ENCODE measurements around the gene SKIDA1. TPM values are rescaled to one million over a fixed set of nuclear protein-coding genes. Genes with fewer than 3 reads are reported as not detected.

Gene SKIDA1
- total RNA-seq, 1 donor from 2014 or later = under 0.01 TPM

DNA sequence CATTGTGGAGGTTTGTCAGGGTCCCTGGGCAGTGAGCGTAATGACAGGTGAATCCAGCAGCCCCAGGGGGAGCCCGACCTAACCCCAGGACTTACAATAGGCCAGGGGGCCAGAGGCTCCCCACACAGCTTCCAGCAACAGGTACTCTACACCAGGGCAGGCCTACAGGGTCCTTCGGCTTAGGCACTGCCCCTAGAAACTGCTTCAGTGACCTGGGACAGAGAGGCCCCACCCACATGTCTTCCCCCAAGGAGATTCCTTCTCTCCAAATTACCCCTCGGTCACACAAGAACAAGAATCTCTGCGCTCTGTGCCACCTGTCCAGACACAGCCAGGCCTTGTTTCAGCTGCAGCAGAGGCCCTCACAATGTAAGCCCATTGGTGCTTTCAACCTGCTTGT lies 24.4 kb downstream of the SKIDA1 start:
- DNase-seq (ENCODE audit: low read depth) = no peak

DNA sequence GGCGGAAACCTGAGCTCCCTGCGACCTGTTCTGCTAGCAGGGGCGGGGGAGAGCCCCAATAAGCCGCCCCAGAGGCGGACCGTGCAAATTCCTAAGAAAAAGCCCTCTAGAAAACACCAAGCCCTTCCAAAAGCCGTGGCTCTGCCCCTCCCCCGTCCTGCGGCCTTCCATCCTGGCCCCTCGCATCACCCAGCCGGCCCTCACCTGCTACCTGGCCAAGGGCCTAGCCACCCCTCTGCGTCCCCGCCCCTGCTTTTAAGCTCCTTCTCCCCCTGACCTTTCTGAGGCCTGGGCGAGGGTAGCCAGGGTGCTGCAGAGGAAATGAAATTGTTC lies 24.9 kb downstream of the SKIDA1 start:
- FAIRE-seq (no peak), DNase-seq (ENCODE audit: low read depth) (no peak)
- Histone ChIP-seq H3K36me3 (ENCODE audit: control insufficient read depth, insufficient read depth, low read length) (no peaks in the 10 kb centered on the region), H3K27me3 (ENCODE audit: control insufficient read depth, insufficient read depth, low read length) (no peaks in the 10 kb centered on the region), H3K4me3 (ENCODE audit: low read depth, low read length) (no peak overlapping the region)
- TF ChIP-seq, protein P1, sequence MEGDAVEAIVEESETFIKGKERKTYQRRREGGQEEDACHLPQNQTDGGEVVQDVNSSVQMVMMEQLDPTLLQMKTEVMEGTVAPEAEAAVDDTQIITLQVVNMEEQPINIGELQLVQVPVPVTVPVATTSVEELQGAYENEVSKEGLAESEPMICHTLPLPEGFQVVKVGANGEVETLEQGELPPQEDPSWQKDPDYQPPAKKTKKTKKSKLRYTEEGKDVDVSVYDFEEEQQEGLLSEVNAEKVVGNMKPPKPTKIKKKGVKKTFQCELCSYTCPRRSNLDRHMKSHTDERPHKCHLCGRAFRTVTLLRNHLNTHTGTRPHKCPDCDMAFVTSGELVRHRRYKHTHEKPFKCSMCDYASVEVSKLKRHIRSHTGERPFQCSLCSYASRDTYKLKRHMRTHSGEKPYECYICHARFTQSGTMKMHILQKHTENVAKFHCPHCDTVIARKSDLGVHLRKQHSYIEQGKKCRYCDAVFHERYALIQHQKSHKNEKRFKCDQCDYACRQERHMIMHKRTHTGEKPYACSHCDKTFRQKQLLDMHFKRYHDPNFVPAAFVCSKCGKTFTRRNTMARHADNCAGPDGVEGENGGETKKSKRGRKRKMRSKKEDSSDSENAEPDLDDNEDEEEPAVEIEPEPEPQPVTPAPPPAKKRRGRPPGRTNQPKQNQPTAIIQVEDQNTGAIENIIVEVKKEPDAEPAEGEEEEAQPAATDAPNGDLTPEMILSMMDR (IDR thresholded peaks at IDR 0.05; ENCODE audit: insufficient read depth, low read length, severe bottlenecking) = no peak

More for the DNA sequence above, 24.4 kb downstream of the SKIDA1 start:
- Histone ChIP-seq H3K4me3 (ENCODE audit: low read depth, low read length) (no peak overlapping the region), H3K36me3 (ENCODE audit: control insufficient read depth, insufficient read depth, low read length) (no peaks in the 10 kb centered on the region), H3K27me3 (ENCODE audit: control insufficient read depth, insufficient read depth, low read length) (no peaks in the 10 kb centered on the region)
- FAIRE-seq = no peak
- TF ChIP-seq, protein P1 (IDR thresholded peaks at IDR 0.05; ENCODE audit: insufficient read depth, low read length, severe bottlenecking) = no peak

DNA sequence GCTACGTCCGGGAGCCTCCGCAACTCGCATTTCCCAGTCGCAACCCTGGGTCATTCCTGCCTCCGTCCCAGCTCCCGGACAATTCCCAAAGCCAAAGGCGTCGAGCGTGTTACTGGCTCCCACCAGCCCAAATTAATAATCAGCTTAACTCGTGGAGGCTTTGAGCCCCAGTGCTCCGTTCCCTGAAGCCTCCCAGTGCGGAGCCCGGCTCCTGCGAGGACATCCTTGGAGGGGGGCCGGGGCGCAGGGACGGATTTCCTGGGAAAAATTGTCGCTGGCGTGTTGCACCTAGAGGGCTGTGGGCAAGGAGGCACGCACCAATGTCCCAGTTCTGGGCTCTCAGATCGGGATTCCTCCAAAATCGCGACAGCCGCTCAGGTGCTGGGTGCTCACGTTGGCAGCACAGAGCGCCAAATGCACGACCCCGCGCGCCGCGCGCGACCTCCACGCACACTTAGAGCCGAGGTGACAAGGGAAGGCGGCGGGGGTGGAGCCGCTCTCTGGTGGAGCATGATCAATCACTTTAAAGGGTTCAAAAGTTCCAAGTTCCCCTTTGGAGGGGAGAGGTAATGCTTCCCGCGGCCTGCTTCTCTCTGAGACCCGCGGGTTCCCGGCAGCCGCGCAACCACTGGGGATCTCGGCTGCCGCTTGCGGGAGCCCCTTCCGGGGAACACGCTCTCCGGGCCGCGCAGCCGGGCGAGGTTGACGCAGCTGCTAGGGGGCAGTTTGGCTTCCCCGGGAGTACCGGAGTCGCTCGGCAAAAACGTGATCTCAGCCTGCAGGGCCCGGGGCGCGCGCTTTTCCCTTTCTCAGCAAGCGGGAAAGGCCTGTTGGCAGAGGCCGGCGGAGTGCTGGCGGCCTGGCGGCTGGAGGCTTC lies 25.5 kb downstream of the SKIDA1 start:
- no peak for DNase-seq (ENCODE audit: low read depth)
- Histone ChIP-seq H3K36me3 (ENCODE audit: control insufficient read depth, insufficient read depth, low read length) (no peaks in the 10 kb centered on the region), H3K27me3 (ENCODE audit: control insufficient read depth, insufficient read depth, low read length) (no peaks in the 10 kb centered on the region), H3K4me3 (ENCODE audit: low read depth, low read length) (no peak overlapping the region)
- TF ChIP-seq, protein P1 (IDR thresholded peaks at IDR 0.05; ENCODE audit: insufficient read depth, low read length, severe bottlenecking) = no peak
- FAIRE-seq = no peak

DNA sequence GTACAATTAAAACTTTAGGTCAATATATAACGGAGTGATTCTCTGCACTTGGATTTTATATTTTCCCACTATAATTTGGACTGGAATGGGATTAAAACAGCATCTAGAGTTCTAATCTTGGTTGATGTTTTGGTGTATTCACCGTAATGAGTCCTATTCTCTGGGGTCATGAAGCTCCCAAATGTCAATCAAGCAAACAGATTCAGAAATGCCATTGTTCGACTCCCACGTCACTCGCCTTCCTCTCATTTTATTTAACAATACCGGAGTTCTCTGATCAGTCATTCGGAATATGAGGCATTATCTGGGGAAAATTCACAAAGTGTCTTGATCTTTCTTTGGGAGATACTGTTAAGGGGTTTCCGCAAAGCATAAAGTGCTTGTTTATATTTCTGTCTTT lies 26.5 kb downstream of the SKIDA1 start:
- FAIRE-seq = no peak
- no peak for DNase-seq (ENCODE audit: low read depth)
- TF ChIP-seq, protein P1 (IDR thresholded peaks at IDR 0.05; ENCODE audit: insufficient read depth, low read length, severe bottlenecking) = no peak
- Histone ChIP-seq H3K4me3 (ENCODE audit: low read depth, low read length) (no peak overlapping the region), H3K27me3 (ENCODE audit: control insufficient read depth, insufficient read depth, low read length) (no peaks in the 10 kb centered on the region), H3K36me3 (ENCODE audit: control insufficient read depth, insufficient read depth, low read length) (no peaks in the 10 kb centered on the region)

DNA sequence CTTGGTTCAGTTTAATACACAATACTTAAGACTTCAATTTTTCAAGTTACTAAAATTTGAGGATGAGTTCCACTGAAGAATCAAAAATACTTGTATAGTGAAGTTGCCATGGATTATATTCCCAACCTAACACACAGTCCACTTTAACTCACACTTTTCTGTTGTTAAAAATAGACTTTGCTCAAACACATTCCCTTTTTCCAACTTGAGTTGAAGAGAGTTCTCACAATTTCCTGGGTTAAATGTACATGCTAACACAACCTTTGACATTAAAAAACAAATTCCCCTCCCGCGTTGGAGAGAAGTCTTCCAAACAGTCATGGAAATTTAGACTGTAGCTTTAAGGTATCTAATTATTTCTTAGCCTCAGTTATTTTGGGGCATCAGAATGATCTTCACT lies 27.1 kb downstream of the SKIDA1 start:
- H3K27me3 ChIP-seq (ENCODE audit: control insufficient read depth, insufficient read depth, low read length) = no peaks in the 10 kb centered on the region
- FAIRE-seq (no peak), DNase-seq (ENCODE audit: low read depth) (no peak)
- no peak overlapping the region for H3K4me3 ChIP-seq (ENCODE audit: low read depth, low read length)
- TF ChIP-seq, protein P1 (IDR thresholded peaks at IDR 0.05; ENCODE audit: insufficient read depth, low read length, severe bottlenecking) = no peak
- no peaks in the 10 kb centered on the region for H3K36me3 ChIP-seq (ENCODE audit: control insufficient read depth, insufficient read depth, low read length)

All from bronchial epithelial cell (primary cell).